ENCODE results near the gene TMPRSS15.

Gene TMPRSS15

GRCh38 chr21:18251065-18251464 is 152.5 kb downstream of the TMPRSS15 start:
- DNase-seq (ENCODE audit: low spot score): no peak
- no peak for TF ChIP-seq CTCF (IDR thresholded peaks at IDR 0.05)
- Histone ChIP-seq H3K4me3 (no peak overlapping the region), H3K27ac (no peak overlapping the region)

- Histone ChIP-seq H3K4me3 (no peak overlapping the region), H3K27ac (no peak overlapping the region)
- TF ChIP-seq CTCF (IDR thresholded peaks at IDR 0.05): no peak
- DNase-seq (ENCODE audit: low spot score): no peak
Observed at GRCh38 chr21:18249672-18250071, 153.9 kb downstream of the TMPRSS15 start.

- Histone ChIP-seq H3K4me3 (no peak overlapping the region), H3K27ac (no peak overlapping the region)
- no peak for TF ChIP-seq CTCF (IDR thresholded peaks at IDR 0.05)
- DNase-seq (ENCODE audit: low spot score): no peak
Observed at GRCh38 chr21:18248171-18248570, 155.4 kb downstream of the TMPRSS15 start.

GRCh38 chr21:18245464-18245967 is 158.1 kb downstream of the TMPRSS15 start:
- DNase-seq (ENCODE audit: low spot score): no peak
- no peak for TF ChIP-seq CTCF (IDR thresholded peaks at IDR 0.05)
- Histone ChIP-seq H3K27ac (no peak overlapping the region), H3K4me3 (peak overlapping the region; percentile 72)

- DNase-seq (ENCODE audit: low spot score): no peak
- no peak for TF ChIP-seq CTCF (IDR thresholded peaks at IDR 0.05)
- Histone ChIP-seq H3K27ac (no peak within 1 kb of the TSS), H3K4me3 (peak within 1 kb of the TSS; percentile 72)
Observed at GRCh38 chr21:18244671-18245463, 158.7 kb downstream of the TMPRSS15 start, which contains the start of gene CHODL. Gene CHODL, plus strand, starts transcription at chr21:18244833. Its CDS starts 391 bp downstream, at chr21:18245224.

GRCh38 chr21:18235545-18235944 is 168.0 kb downstream of the TMPRSS15 start:
- Histone ChIP-seq H3K27ac (no peak overlapping the region), H3K4me3 (no peak overlapping the region)
- TF ChIP-seq CTCF (IDR thresholded peaks at IDR 0.05): no peak
- DNase-seq (ENCODE audit: low spot score): no peak

Data from coronary artery (tissue), 2 donors.